NB4 (cell line): Measurements from ENCODE around the gene CACNA1D.

Experiments
- CTCF ChIP-seq: IDR thresholded peaks from one replicate; pipeline ENCODE4 v1.5.1; 2012; ENCODE audit warnings: low read depth, low read length
- MAX ChIP-seq: IDR thresholded peaks from 2 replicates; pipeline ENCODE4 v1.6.1; 2011; ENCODE audit warnings: low read depth, low read length
- MYC ChIP-seq: IDR thresholded peaks from 2 replicates; pipeline ENCODE4 v1.6.1; 2011; ENCODE audit warnings: low read depth, low read length
- POLR2A ChIP-seq: IDR thresholded peaks from 2 replicates; pipeline ENCODE4 v1.6.1; 2011; ENCODE audit warnings: mild to moderate bottlenecking; ENCODE audit not compliant: insufficient read length; ENCODE audit errors: extremely low read depth

GRCh38 chr3:53671961-53672299 is 177.5 kb downstream of the CACNA1D start:
- no peak for TF ChIP-seq CTCF
- TF ChIP-seq POLR2A: no peak
- no peak for TF ChIP-seq MYC
- TF ChIP-seq MAX: no peak
